GM18907 (cell line): Measurements from ENCODE around the gene EDDM3A.
A peak's percentile ranks its signal among the peaks of the same experiment; 100 is the strongest.
"Not testable (repeated sequence)": the region's sequence is repeated elsewhere in the genome, so short reads cannot be mapped to it uniquely, and the experiment has no call there.

Experiments
- ATAC-seq: cut with Tn5 transposase; IDR thresholded peaks from one replicate; pipeline ENCODE4 v1.9.1; 2021; ENCODE audit warnings: mild to moderate bottlenecking, moderate library complexity; ENCODE audit not compliant: unreplicated experiment

The EDDM3A gene

GRCh38 chr14:20745571-20746358, at the start of gene EDDM3A:
EDDM3A (plus strand) TSS chr14:20745887; CDS start chr14:20747581, 1,694 bp downstream.
- ATAC-seq = no peak

- no peak for ATAC-seq
Observed at GRCh38 chr14:20696764-20697163, 48.9 kb upstream of the EDDM3A start.

GRCh38 chr14:20697273-20698017, 48.2 kb upstream of the EDDM3A start:
- peak; percentile 56 for ATAC-seq

GRCh38 chr14:20698018-20698329, 47.7 kb upstream of the EDDM3A start:
- no peak for ATAC-seq

- no peak for ATAC-seq
Observed at GRCh38 chr14:20698934-20699333, 46.8 kb upstream of the EDDM3A start.

GRCh38 chr14:20699931-20700330, 45.8 kb upstream of the EDDM3A start:
- ATAC-seq = no peak

- not testable (repeated sequence) for ATAC-seq
Observed at GRCh38 chr14:20700965-20701364, 44.7 kb upstream of the EDDM3A start.

- no peak for ATAC-seq
Observed at GRCh38 chr14:20706657-20707355, 38.9 kb upstream of the EDDM3A start.

- no peak for ATAC-seq
Observed at GRCh38 chr14:20707622-20708021, 38.1 kb upstream of the EDDM3A start.

GRCh38 chr14:20711261-20711660, 34.4 kb upstream of the EDDM3A start:
- ATAC-seq = no peak

GRCh38 chr14:20711685-20712084, 34.0 kb upstream of the EDDM3A start:
- ATAC-seq = no peak

- ATAC-seq = no peak
Observed at GRCh38 chr14:20712904-20713303, 32.8 kb upstream of the EDDM3A start.

GRCh38 chr14:20714593-20715250, 31.0 kb upstream of the EDDM3A start:
- ATAC-seq = no peak

- ATAC-seq = no peak
Observed at GRCh38 chr14:20719777-20720176, 25.9 kb upstream of the EDDM3A start.

- ATAC-seq = no peak
Observed at GRCh38 chr14:20720741-20721140, 24.9 kb upstream of the EDDM3A start.

GRCh38 chr14:20722016-20722415, 23.7 kb upstream of the EDDM3A start:
- ATAC-seq = no peak

- no peak for ATAC-seq
Observed at GRCh38 chr14:20723488-20723887, 22.2 kb upstream of the EDDM3A start.

GRCh38 chr14:20726121-20726520, 19.6 kb upstream of the EDDM3A start:
- ATAC-seq = not testable (repeated sequence)

- no peak for ATAC-seq
Observed at GRCh38 chr14:20726531-20726930, 19.2 kb upstream of the EDDM3A start.

GRCh38 chr14:20730891-20731290, 14.8 kb upstream of the EDDM3A start:
- no peak for ATAC-seq

- ATAC-seq = no peak
Observed at GRCh38 chr14:20732477-20732876, 13.2 kb upstream of the EDDM3A start.
